Measurements from ENCODE around the gene NR2F1. TPM values are rescaled to one million over a fixed set of nuclear protein-coding genes. Genes with fewer than 3 reads are reported as not detected.

Gene NR2F1
- total RNA-seq, 1 donor from 2014 or later = 0.47 TPM

DNA sequence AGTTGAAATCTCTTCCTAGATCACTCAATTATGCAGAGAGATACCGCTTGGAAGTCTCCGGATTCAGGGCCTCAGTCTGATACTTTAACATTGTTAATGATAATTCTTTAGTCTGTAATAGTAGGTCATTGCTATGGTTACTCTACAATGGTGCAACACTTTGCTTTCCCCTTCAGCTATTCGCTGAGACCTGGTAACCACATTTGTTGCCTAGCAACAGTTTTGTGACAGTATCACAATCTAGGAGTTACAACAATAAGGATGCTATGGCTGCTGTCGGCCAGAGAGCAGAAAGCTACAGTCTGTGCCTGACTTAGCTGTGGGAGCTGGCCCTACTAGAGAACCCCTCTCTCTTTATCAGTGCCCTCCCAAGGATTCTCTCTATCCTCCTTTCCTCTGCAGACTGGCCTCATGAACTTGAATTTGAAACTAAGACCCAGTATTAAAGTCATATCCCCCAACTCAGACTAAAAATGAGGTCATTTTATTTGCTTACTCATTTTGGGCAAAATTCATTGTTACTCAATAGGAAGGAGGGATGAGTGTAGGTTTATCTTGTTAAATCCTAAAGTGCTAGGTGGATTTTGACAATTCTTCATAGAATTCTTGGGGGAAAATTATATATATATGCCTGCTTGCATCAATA lies 39.3 kb downstream of the NR2F1 start:
- TF ChIP-seq CTCF (IDR thresholded peaks at IDR 0.05; ENCODE audit: borderline replicate concordance) = no peak

GRCh38 chr5:93623153-93623552 lies 40.1 kb downstream of the NR2F1 start:
- no peak overlapping the region for H3K27ac ChIP-seq (replicated peaks)
- DNase-seq = no peak
- no peak overlapping the region for H3K4me3 ChIP-seq
- H3K4me1 ChIP-seq = peaks cover 25% of the 10 kb centered on the region
- H3K27me3 ChIP-seq (ENCODE audit: low read depth) = no peaks in the 10 kb centered on the region
- intact Hi-C loops (cut with micrococcal nuclease) = no loop called here
- H3K9me3 ChIP-seq (replicated peaks) = no peaks in the 10 kb centered on the region
- no peaks in the 10 kb centered on the region for H3K36me3 ChIP-seq
- TF ChIP-seq CTCF (IDR thresholded peaks at IDR 0.05; ENCODE audit: borderline replicate concordance) = no peak

More for the DNA sequence above, 39.3 kb downstream of the NR2F1 start:
- H3K36me3 ChIP-seq = no peaks in the 10 kb centered on the region
- H3K4me1 ChIP-seq = peaks cover 25% of the 10 kb centered on the region
- H3K27ac ChIP-seq (replicated peaks) = peak overlapping the region; percentile 86
- DNase-seq = no peak
- intact Hi-C loops (cut with micrococcal nuclease) = no loop called here
- H3K4me3 ChIP-seq = peak overlapping the region; percentile 85
- no peaks in the 10 kb centered on the region for H3K27me3 ChIP-seq (ENCODE audit: low read depth)
- H3K9me3 ChIP-seq (replicated peaks) = no peaks in the 10 kb centered on the region

DNA sequence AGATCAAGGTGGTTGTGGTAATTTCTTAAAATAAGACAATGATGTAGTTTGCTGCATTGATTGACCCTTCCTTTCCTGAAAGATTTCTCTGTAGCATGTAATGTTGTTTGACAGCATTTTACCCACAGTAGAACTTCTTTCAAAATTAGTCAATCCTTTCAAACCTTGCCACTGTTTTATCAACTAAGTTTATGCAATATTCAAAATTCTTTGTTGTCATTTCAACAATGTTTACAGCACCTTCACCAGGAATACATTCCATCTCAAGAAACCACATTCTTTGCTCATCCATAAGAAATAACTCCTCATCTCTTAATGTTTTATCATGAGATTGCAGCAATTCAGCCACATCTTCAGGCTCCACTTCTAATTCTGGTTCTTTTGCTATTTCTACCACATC lies 43.8 kb downstream of the NR2F1 start:
- Histone ChIP-seq H3K4me1 (peaks cover 7% of the 10 kb centered on the region), H3K36me3 (no peaks in the 10 kb centered on the region), H3K9me3 (replicated peaks) (no peaks in the 10 kb centered on the region), H3K4me3 (no peak overlapping the region), H3K27me3 (ENCODE audit: low read depth) (no peaks in the 10 kb centered on the region), H3K27ac (replicated peaks) (no peak overlapping the region)
- DNase-seq = no peak
- intact Hi-C loops (cut with micrococcal nuclease) = no loop called here
- TF ChIP-seq CTCF (IDR thresholded peaks at IDR 0.05; ENCODE audit: borderline replicate concordance) = no peak

GRCh38 chr5:93632327-93632726 lies 49.3 kb downstream of the NR2F1 start:
- Histone ChIP-seq H3K27ac (replicated peaks) (no peak overlapping the region), H3K4me1 (no peaks in the 10 kb centered on the region), H3K4me3 (no peak overlapping the region), H3K27me3 (ENCODE audit: low read depth) (no peaks in the 10 kb centered on the region), H3K36me3 (no peaks in the 10 kb centered on the region), H3K9me3 (replicated peaks) (no peaks in the 10 kb centered on the region)
- no peak for DNase-seq
- no peak for TF ChIP-seq CTCF (IDR thresholded peaks at IDR 0.05; ENCODE audit: borderline replicate concordance)
- intact Hi-C loops (cut with micrococcal nuclease) = no loop called here

DNA sequence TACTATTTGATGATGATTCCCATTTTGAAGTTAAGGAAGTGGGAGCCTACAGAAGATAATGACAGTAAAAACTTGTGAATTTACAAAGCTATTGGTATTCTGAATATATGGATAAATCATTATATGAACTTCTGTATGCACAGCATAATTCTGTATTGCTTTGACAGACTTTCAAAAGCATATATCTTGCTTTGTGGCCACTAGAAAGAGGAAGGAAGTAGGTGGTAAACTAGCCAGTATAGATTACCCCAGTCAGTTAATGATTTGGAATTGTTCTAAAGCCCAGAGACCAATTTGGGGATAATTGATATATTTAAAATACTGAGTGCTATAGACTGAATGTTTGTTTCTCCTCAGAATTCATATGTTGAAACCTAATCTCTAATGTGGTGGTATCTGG lies 53.0 kb downstream of the NR2F1 start:
- no peak overlapping the region for H3K27ac ChIP-seq (replicated peaks)
- H3K27me3 ChIP-seq (ENCODE audit: low read depth) = no peaks in the 10 kb centered on the region
- no peaks in the 10 kb centered on the region for H3K36me3 ChIP-seq
- no peak overlapping the region for H3K4me3 ChIP-seq
- no peaks in the 10 kb centered on the region for H3K4me1 ChIP-seq
- H3K9me3 ChIP-seq (replicated peaks) = no peaks in the 10 kb centered on the region
- no peak for DNase-seq
- TF ChIP-seq CTCF (IDR thresholded peaks at IDR 0.05; ENCODE audit: borderline replicate concordance) = no peak
- intact Hi-C loops (cut with micrococcal nuclease) = no loop called here
